PFSK-1 (cell line): Measurements from ENCODE around the gene ERC2.

ENCODE experiments used
- FOXP2 ChIP-seq: optimal IDR thresholded peaks from 2 replicates; pipeline ENCODE3; 2011; ENCODE audit warnings: borderline replicate concordance, control low read depth, inconsistent platforms; ENCODE audit not compliant: insufficient read depth; ENCODE audit errors: extremely low read length, extremely low read depth
- POLR2AphosphoS5 ChIP-seq: IDR thresholded peaks from 2 replicates; pipeline ENCODE4 v1.6.1; 2012; ENCODE audit warnings: low read depth, mild to moderate bottlenecking, control low read depth, low read length, moderate library complexity
- REST ChIP-seq, 2 experiments: IDR thresholded peaks; 2 replicates each; pipeline versions ENCODE4 v1.6.1 to v1.8.0; 2011 to 2012; ENCODE audit warnings: low read depth in 2 of 2, low read length in 2 of 2, control low read depth in 1 of 2, inconsistent platforms in 1 of 2, mild to moderate bottlenecking in 1 of 2, moderate library complexity in 1 of 2; ENCODE audit not compliant: insufficient read depth in 1 of 2
- SIN3A ChIP-seq: IDR thresholded peaks from 2 replicates; pipeline ENCODE4 v1.6.1; 2012; ENCODE audit warnings: mild to moderate bottlenecking, low read length, moderate library complexity, borderline replicate concordance; ENCODE audit not compliant: insufficient read depth
- TAF1 ChIP-seq: IDR thresholded peaks from 2 replicates; pipeline ENCODE4 v1.6.1; 2012; ENCODE audit warnings: low read length, control low read depth, borderline replicate concordance; ENCODE audit not compliant: insufficient read depth

ERC2 gene

GRCh38 chr3:55678546-55679216 lies 789.6 kb downstream of the ERC2 start:
- no peak for TF ChIP-seq POLR2AphosphoS5
- no peak for TF ChIP-seq FOXP2
- TF ChIP-seq TAF1: no peak
- no peak for TF ChIP-seq REST (IDR thresholded peaks at IDR 0.05; ENCODE audit: insufficient read depth in 1 of 2, low read depth in 2 of 2, low read length in 2 of 2)
- TF ChIP-seq SIN3A: no peak

- TF ChIP-seq REST (IDR thresholded peaks at IDR 0.05; ENCODE audit: insufficient read depth in 1 of 2, low read depth in 2 of 2, low read length in 2 of 2): no peak
- TF ChIP-seq FOXP2: no peak
- TF ChIP-seq TAF1: no peak
These were observed 791.6 kb downstream of the ERC2 start for GRCh38 chr3:55676643-55677042.

- TF ChIP-seq FOXP2 (no peak), POLR2AphosphoS5 (no peak), TAF1 (no peak), SIN3A (no peak), REST (IDR thresholded peaks at IDR 0.05; ENCODE audit: insufficient read depth in 1 of 2, low read depth in 2 of 2, low read length in 2 of 2) (no peak)
These were observed 792.8 kb downstream of the ERC2 start for GRCh38 chr3:55675478-55675877.

GRCh38 chr3:55673764-55674163 lies 794.5 kb downstream of the ERC2 start:
- TF ChIP-seq SIN3A: no peak
- no peak for TF ChIP-seq TAF1
- TF ChIP-seq POLR2AphosphoS5: no peak
- no peak for TF ChIP-seq FOXP2
- TF ChIP-seq REST (IDR thresholded peaks at IDR 0.05; ENCODE audit: insufficient read depth in 1 of 2, low read depth in 2 of 2, low read length in 2 of 2): no peak

- TF ChIP-seq SIN3A (no peak), POLR2AphosphoS5 (no peak), FOXP2 (no peak), TAF1 (no peak), REST (IDR thresholded peaks at IDR 0.05; ENCODE audit: insufficient read depth in 1 of 2, low read depth in 2 of 2, low read length in 2 of 2) (no peak)
These were observed 799.1 kb downstream of the ERC2 start for GRCh38 chr3:55669133-55669532.
